HepG2 (cell line): Measurements from ENCODE around the gene KRTAP12-3. TPM values are rescaled to one million over a fixed set of nuclear protein-coding genes. Genes with fewer than 3 reads are reported as not detected.

ENCODE experiments used
- CAMTA2 ChIP-seq: sonication (generic); formaldehyde crosslinking; IDR thresholded peaks from 2 replicates; pipeline ENCODE4 v1.4.0; 2020; ENCODE audit warnings: mild to moderate bottlenecking, missing genetic modification reagents, borderline replicate concordance
- GPN1 ChIP-seq: sonication (generic); formaldehyde crosslinking; IDR thresholded peaks from 2 replicates; pipeline ENCODE4 v1.5.1; 2020; ENCODE audit warnings: missing genetic modification reagents, borderline replicate concordance
- HOXA5 ChIP-seq: sonication (generic); formaldehyde crosslinking; IDR thresholded peaks from 2 replicates; pipeline ENCODE4 v1.4.0; 2020; ENCODE audit warnings: missing genetic modification reagents
- MZF1 ChIP-seq: sonication (generic); formaldehyde crosslinking; IDR thresholded peaks from 2 replicates; pipeline ENCODE4 v1.8.1; 2023; ENCODE audit warnings: mild to moderate bottlenecking, missing genetic modification reagents, borderline replicate concordance
- SKI ChIP-seq: fragments of 450-650 bp; IDR thresholded peaks from one replicate; pipeline ENCODE4 v1.6.1; 2018; ENCODE audit warnings: mild to moderate bottlenecking; ENCODE audit not compliant: partially characterized antibody
- SMAD9 ChIP-seq: sonication (generic); formaldehyde crosslinking; IDR thresholded peaks from 2 replicates; pipeline ENCODE4 v1.5.1; 2020; ENCODE audit warnings: mild to moderate bottlenecking, missing genetic modification reagents
- SP4 ChIP-seq: sonication (generic); formaldehyde crosslinking; IDR thresholded peaks from 2 replicates; pipeline ENCODE4 v1.8.1; 2023; ENCODE audit warnings: mild to moderate bottlenecking, missing genetic modification reagents
- SSRP1 ChIP-seq: IDR thresholded peaks from 2 replicates; pipeline ENCODE4 v1.6.1; 2016; ENCODE audit warnings: control low read depth
- TCF7L2 ChIP-seq: IDR thresholded peaks from 2 replicates; pipeline ENCODE4 v1.6.1; 2011; ENCODE audit warnings: mild to moderate bottlenecking, low read depth, low read length, moderate library complexity
- ZNF724P ChIP-seq: sonication (generic); formaldehyde crosslinking; IDR thresholded peaks from 2 replicates; pipeline ENCODE4 v1.8.0; 2022; ENCODE audit warnings: missing genetic modification reagents, borderline replicate concordance
- ZNF781 ChIP-seq: sonication (generic); formaldehyde crosslinking; IDR thresholded peaks from 2 replicates; pipeline ENCODE4 v1.5.1; 2020; ENCODE audit warnings: borderline replicate concordance, mild to moderate bottlenecking, missing genetic modification reagents; ENCODE audit errors: not compliant biosample characterization
- ZNF883 ChIP-seq: sonication (generic); formaldehyde crosslinking; IDR thresholded peaks from 2 replicates; pipeline ENCODE4 v1.5.1; 2020; ENCODE audit warnings: mild to moderate bottlenecking, missing genetic modification reagents; ENCODE audit errors: not compliant biosample characterization
- ZSCAN20 ChIP-seq: sonication (generic); formaldehyde crosslinking; IDR thresholded peaks from 2 replicates; pipeline ENCODE4 v1.4.0; 2020; ENCODE audit warnings: missing genetic modification reagents, mild to moderate bottlenecking, borderline replicate concordance
- polyA plus RNA-seq, 8 experiments: library from polyadenylated mRNA; depleted of rRNA in 3 of 8; stranded (reverse) in 7 of 8; unstranded in 1 of 8; fragments of >200 nt; fragmentation: Illumina TruSeq in 4 of 8; extraction: Trizol in 4 of 8; gene quantifications; 2 replicates each; pipeline versions ENCODE4 v1.2.1 to v1.2.3, GENCODE V29; 2011 to 2016; ENCODE audit warnings: low read depth in 4 of 8, missing spikeins in 1 of 8, mixed read lengths in 1 of 8; ENCODE audit not compliant: insufficient read depth in 1 of 8
- total RNA-seq, 5 experiments: library from RNA; depleted of rRNA; stranded (reverse); fragments of >200 nt; fragmentation: Illumina TruSeq; extraction: Trizol; gene quantifications; 2 replicates each; pipeline ENCODE4 v1.2.3, GENCODE V29; 2016; ENCODE audit warnings: low read depth in 1 of 5
- TF ChIP-seq, protein P1 (sequence below): sonication (generic); formaldehyde crosslinking; IDR thresholded peaks from 2 replicates; pipeline ENCODE4 v1.5.0; 2020; ENCODE audit warnings: missing genetic modification reagents, mild to moderate bottlenecking, borderline replicate concordance
- TF ChIP-seq, protein P2 (sequence below): fragments of 450-650 bp; IDR thresholded peaks from 2 replicates; pipeline ENCODE4 v1.6.1; 2017
- TF ChIP-seq, protein P3 (sequence below): sonication (generic); formaldehyde crosslinking; IDR thresholded peaks from 2 replicates; pipeline ENCODE4 v1.4.0; 2020; ENCODE audit warnings: missing genetic modification reagents
- TF ChIP-seq, protein P4 (sequence below), 2 experiments: sonication (generic) in 1 of 2; formaldehyde crosslinking in 1 of 2; IDR thresholded peaks; 2 replicates each; pipeline versions ENCODE4 v1.4.0 to v1.6.1; 2018 to 2020; ENCODE audit warnings: missing genetic modification reagents in 2 of 2, borderline replicate concordance in 1 of 2, low read depth in 1 of 2, mild to moderate bottlenecking in 1 of 2, missing biosample characterization in 1 of 2

KRTAP12-3 gene
- total and polyA plus RNA-seq, 2 of the 13 experiments (the other 11 are each of a cell fraction or from before 2014, with no cell fraction given) = not detected

DNA sequence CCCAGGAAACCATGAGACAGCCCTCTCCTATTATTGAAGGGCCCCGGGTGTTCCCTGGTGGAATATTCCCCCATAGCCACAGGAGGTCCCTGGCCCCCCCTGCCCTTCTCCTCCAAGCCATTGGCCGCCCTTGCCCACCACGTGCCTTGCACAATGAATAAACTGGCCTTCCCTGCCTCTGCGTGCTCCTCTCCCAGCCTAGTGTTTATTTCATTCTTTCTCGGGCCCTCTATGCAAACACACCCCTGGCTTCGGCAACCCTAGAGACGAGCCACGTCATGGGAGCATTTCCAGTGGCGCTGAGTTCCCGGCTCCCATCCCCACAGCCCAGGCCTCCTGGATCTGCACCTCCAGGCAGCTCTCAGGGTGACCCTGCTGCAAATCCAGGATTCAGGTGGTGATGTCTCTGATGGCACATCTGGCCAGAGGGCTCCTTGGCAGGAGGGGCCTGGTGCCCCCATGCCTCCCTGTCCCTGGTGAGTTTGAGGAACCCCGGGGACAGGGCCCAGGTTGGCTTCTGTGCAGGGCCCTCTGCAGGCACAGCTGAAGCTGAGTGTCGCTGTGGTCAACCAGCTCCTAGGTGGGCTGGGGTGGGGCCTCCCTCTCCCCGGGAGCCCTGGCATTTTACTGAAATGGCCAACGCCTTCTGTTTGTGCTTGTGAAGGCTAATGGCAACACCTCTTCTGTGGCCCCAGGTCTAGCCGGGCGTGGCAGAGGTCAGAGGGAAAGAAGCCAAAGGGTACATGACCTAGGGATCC lies 45.4 kb downstream of the KRTAP12-3 start (continued):
- no peak for TF ChIP-seq SKI
- TF ChIP-seq, protein P1, sequence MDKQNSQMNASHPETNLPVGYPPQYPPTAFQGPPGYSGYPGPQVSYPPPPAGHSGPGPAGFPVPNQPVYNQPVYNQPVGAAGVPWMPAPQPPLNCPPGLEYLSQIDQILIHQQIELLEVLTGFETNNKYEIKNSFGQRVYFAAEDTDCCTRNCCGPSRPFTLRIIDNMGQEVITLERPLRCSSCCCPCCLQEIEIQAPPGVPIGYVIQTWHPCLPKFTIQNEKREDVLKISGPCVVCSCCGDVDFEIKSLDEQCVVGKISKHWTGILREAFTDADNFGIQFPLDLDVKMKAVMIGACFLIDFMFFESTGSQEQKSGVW (CRISPR knock-in tag) = no peak
- no peak for TF ChIP-seq MZF1
- TF ChIP-seq ZNF781 = no peak
- 0 out of 2 replicates have a peak, but pooled peaks have one; percentile 28 for TF ChIP-seq HOXA5 (CRISPR knock-in tag)
- 0 out of 2 replicates have a peak, but pooled peaks have one; percentile 43 for TF ChIP-seq ZNF724P (CRISPR knock-in tag)
- no peak for TF ChIP-seq SP4
- no peak for TF ChIP-seq GPN1 (CRISPR knock-in tag)
- no peak for TF ChIP-seq SSRP1 (CRISPR knock-in tag)
- TF ChIP-seq, protein P2, sequence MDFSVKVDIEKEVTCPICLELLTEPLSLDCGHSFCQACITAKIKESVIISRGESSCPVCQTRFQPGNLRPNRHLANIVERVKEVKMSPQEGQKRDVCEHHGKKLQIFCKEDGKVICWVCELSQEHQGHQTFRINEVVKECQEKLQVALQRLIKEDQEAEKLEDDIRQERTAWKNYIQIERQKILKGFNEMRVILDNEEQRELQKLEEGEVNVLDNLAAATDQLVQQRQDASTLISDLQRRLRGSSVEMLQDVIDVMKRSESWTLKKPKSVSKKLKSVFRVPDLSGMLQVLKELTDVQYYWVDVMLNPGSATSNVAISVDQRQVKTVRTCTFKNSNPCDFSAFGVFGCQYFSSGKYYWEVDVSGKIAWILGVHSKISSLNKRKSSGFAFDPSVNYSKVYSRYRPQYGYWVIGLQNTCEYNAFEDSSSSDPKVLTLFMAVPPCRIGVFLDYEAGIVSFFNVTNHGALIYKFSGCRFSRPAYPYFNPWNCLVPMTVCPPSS = no peak
- 0 out of 2 replicates have a peak, but pooled peaks have one; percentile 49 for TF ChIP-seq SMAD9
- TF ChIP-seq, protein P3, sequence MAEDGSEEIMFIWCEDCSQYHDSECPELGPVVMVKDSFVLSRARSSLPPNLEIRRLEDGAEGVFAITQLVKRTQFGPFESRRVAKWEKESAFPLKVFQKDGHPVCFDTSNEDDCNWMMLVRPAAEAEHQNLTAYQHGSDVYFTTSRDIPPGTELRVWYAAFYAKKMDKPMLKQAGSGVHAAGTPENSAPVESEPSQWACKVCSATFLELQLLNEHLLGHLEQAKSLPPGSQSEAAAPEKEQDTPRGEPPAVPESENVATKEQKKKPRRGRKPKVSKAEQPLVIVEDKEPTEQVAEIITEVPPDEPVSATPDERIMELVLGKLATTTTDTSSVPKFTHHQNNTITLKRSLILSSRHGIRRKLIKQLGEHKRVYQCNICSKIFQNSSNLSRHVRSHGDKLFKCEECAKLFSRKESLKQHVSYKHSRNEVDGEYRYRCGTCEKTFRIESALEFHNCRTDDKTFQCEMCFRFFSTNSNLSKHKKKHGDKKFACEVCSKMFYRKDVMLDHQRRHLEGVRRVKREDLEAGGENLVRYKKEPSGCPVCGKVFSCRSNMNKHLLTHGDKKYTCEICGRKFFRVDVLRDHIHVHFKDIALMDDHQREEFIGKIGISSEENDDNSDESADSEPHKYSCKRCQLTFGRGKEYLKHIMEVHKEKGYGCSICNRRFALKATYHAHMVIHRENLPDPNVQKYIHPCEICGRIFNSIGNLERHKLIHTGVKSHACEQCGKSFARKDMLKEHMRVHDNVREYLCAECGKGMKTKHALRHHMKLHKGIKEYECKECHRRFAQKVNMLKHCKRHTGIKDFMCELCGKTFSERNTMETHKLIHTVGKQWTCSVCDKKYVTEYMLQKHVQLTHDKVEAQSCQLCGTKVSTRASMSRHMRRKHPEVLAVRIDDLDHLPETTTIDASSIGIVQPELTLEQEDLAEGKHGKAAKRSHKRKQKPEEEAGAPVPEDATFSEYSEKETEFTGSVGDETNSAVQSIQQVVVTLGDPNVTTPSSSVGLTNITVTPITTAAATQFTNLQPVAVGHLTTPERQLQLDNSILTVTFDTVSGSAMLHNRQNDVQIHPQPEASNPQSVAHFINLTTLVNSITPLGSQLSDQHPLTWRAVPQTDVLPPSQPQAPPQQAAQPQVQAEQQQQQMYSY (CRISPR knock-in tag) = no peak
- no peak for TF ChIP-seq CAMTA2 (CRISPR knock-in tag)
- TF ChIP-seq TCF7L2 = no peak
- TF ChIP-seq ZSCAN20 = no peak
- TF ChIP-seq, protein P4, sequence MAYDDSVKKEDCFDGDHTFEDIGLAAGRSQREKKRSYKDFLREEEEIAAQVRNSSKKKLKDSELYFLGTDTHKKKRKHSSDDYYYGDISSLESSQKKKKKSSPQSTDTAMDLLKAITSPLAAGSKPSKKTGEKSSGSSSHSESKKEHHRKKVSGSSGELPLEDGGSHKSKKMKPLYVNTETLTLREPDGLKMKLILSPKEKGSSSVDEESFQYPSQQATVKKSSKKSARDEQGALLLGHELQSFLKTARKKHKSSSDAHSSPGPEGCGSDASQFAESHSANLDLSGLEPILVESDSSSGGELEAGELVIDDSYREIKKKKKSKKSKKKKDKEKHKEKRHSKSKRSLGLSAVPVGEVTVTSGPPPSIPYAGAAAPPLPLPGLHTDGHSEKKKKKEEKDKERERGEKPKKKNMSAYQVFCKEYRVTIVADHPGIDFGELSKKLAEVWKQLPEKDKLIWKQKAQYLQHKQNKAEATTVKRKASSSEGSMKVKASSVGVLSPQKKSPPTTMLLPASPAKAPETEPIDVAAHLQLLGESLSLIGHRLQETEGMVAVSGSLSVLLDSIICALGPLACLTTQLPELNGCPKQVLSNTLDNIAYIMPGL (CRISPR knock-in tag; IDR thresholded peaks at IDR 0.05; ENCODE audit: borderline replicate concordance in 1 of 2, low read depth in 1 of 2) = no peak; a peak in 1 of 4 replicates
- TF ChIP-seq ZNF883 = peak; percentile 90
